ENCODE measurements around the gene ZCCHC12.
"Not testable (repeated sequence)": the region's sequence is repeated elsewhere in the genome, so short reads cannot be mapped to it uniquely, and the experiment has no call there.

DNA sequence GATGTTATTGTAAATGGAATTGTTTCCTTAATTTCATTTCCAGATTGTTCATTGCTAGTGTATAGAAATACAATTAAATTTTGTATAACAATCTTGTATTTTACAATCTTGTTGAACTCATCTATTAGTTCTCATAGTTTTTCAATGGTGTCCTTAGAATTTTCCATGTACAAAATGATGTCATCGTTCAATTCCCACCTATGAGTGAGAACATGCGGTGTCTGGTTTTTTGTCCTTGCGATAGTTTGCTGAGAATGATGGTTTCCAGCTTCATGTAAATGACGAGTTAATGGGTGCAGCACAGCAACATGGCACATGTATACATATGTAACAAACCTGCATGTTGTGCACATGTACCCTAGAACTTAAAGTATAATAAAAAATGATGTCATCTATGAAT, 6.4 kb upstream of the ZCCHC12 start:
- TF ChIP-seq TAF1, POLR2A, POLR2AphosphoS5, POU2F2 (IDR thresholded peaks at IDR 0.05; ENCODE audit: low read depth, low read length): not testable (repeated sequence)

Measured in GM12891 (cell line).